KMS-11 (cell line): ENCODE data around the gene OCLN.
"Not testable (repeated sequence)": the region's sequence is repeated elsewhere in the genome, so short reads cannot be mapped to it uniquely, and the experiment has no call there.

Source experiments
- H2AFZ ChIP-seq: fragments of 200-600 bp; sonication (generic); 2 replicates; pipeline ENCODE4 v1.6.1; 2016; ENCODE audit warnings: antibody characterized with exemption, mixed run types, low read depth
- H3K27ac ChIP-seq: fragments of 200-600 bp; sonication (generic); 2 replicates; pipeline ENCODE4 v1.6.1; 2016; ENCODE audit warnings: mild to moderate bottlenecking, mixed run types
- H3K27me3 ChIP-seq: fragments of 200-600 bp; sonication (generic); 2 replicates; pipeline ENCODE4 v1.6.1; 2017; ENCODE audit warnings: mild to moderate bottlenecking, low read depth, mixed run types, moderate library complexity; ENCODE audit not compliant: insufficient read depth
- H3K36me3 ChIP-seq: fragments of 200-600 bp; sonication (generic); 2 replicates; pipeline ENCODE4 v1.6.1; 2017; ENCODE audit warnings: mild to moderate bottlenecking, mixed run types; ENCODE audit not compliant: insufficient read depth
- H3K4me1 ChIP-seq: fragments of 200-600 bp; sonication (generic); 2 replicates; pipeline ENCODE4 v1.6.1; 2016; ENCODE audit warnings: mild to moderate bottlenecking, low read depth, mixed run types; ENCODE audit not compliant: poor library complexity, severe bottlenecking
- H3K4me2 ChIP-seq: fragments of 200-600 bp; sonication (generic); 2 replicates; pipeline ENCODE4 v1.7.0; 2016; ENCODE audit warnings: mild to moderate bottlenecking, mixed run types
- H3K4me3 ChIP-seq: fragments of 200-600 bp; sonication (generic); IDR thresholded peaks from 2 replicates; pipeline ENCODE4 v1.6.1; 2017; ENCODE audit warnings: low read depth, low read length, mixed read lengths; ENCODE audit not compliant: insufficient read depth
- H3K79me2 ChIP-seq: fragments of 200-600 bp; sonication (generic); 2 replicates; pipeline ENCODE4 v1.6.1; 2016; ENCODE audit warnings: low read depth, mixed run types; ENCODE audit not compliant: insufficient read depth
- H3K9ac ChIP-seq: fragments of 200-600 bp; sonication (generic); 2 replicates; pipeline ENCODE4 v1.6.1; 2016; ENCODE audit warnings: mild to moderate bottlenecking, mixed run types
- H4K20me1 ChIP-seq: fragments of 200-600 bp; sonication (generic); 2 replicates; pipeline ENCODE4 v1.6.1; 2016; ENCODE audit warnings: mild to moderate bottlenecking, mixed run types; ENCODE audit not compliant: insufficient read depth
- CTCF ChIP-seq: fragments of 200-600 bp; sonication (generic); conservative IDR thresholded peaks from 2 replicates; pipeline ENCODE4 v1.6.1; 2017; ENCODE audit warnings: low read depth, mild to moderate bottlenecking, antibody characterized with exemption, low read length, moderate library complexity, mixed read lengths

Gene OCLN

DNA sequence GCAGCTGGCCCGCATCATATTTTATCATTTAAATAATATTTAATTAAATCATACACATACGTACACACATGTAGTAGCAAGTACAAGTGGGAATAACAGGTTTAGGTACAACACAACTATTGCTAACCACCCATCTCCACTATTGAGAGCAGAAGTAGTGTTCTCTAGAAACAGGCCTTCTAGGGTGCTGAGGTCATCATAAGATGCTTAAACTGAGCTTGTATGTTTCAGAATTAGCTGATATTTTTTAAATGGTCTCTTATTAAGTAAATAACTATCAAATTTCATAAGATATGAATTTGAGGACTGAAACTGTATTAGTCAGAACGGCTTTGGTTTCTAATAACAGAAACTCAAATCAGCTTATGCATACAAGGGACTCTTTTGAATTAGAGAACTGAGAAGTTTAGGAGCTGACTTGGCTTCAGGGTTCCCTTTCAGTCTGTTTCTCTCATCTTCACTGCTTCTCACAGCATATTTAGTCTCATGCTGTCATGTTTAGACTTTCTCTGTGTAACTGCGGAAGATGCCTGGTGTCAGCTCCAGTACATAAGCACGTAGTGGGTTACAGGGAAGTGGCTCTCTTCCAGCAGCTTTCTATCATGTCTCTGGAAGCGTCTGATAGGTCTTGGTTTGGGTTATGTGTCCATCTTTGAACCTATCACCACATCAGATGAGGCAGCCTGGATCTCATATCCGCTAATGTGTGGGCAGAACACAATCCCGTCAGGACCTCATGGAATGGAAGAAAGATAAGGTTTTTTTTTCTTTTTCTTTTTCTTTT, 25.0 kb upstream of the OCLN start:
- TF ChIP-seq CTCF = no peak
- no peak overlapping the region for H3K9ac ChIP-seq
- H3K4me3 ChIP-seq = no peak overlapping the region
- no peak overlapping the region for H3K27ac ChIP-seq
- no peaks in the 10 kb centered on the region for H3K79me2 ChIP-seq
- H3K4me1 ChIP-seq = no peaks in the 10 kb centered on the region
- no peaks in the 10 kb centered on the region for H3K36me3 ChIP-seq
- H3K27me3 ChIP-seq = no peaks in the 10 kb centered on the region
- H4K20me1 ChIP-seq = no peaks in the 10 kb centered on the region
- no peak overlapping the region for H2AFZ ChIP-seq
- H3K4me2 ChIP-seq = no peak overlapping the region

DNA sequence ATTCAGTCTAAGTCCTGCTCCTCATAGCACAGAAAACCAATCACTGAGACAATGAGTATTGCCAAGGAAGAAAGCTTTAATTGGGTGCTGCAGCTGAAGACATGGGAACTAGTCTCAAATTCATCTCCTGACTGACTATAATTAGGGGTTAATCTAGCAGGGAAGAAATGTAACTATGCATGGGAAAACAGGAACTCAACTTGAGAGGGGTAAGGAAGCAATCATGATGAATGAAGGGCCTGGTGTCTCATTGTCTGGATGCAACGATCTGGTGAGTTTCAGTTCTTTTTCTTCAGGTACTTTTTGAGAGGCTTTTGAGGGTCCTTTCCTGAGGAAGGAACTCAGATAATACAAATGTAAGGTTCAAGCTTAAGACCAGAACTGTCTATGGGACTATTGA, 24.0 kb upstream of the OCLN start:
- Histone ChIP-seq H3K27ac (no peak overlapping the region), H2AFZ (no peak overlapping the region), H3K36me3 (no peaks in the 10 kb centered on the region), H3K4me3 (no peak overlapping the region), H3K27me3 (no peaks in the 10 kb centered on the region), H4K20me1 (no peaks in the 10 kb centered on the region), H3K4me1 (no peaks in the 10 kb centered on the region), H3K79me2 (no peaks in the 10 kb centered on the region), H3K9ac (no peak overlapping the region), H3K4me2 (no peak overlapping the region)
- TF ChIP-seq CTCF = no peak

DNA sequence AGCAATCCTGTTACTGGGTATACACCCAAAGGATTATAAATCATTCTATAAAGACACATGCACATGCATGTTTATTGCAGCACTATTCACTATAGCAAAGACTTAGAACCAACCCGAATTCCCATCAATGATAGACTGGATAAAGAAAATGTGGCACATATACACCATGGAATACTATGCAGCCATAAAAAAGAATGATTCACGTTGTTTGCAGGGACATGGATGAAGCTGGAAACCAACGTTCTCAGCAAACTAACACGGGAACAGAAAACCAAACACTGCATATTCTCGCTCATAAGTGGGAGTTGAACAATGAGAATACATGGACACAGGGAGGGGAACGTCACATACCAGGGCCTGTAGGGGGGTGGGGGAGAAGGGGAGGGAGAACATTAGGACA, 21.1 kb upstream of the OCLN start:
- not testable (repeated sequence) for H4K20me1 ChIP-seq, H3K4me3 ChIP-seq, H3K4me2 ChIP-seq, H3K4me1 ChIP-seq, H3K27me3 ChIP-seq, H3K36me3 ChIP-seq, H3K79me2 ChIP-seq, H2AFZ ChIP-seq, H3K9ac ChIP-seq, H3K27ac ChIP-seq

DNA sequence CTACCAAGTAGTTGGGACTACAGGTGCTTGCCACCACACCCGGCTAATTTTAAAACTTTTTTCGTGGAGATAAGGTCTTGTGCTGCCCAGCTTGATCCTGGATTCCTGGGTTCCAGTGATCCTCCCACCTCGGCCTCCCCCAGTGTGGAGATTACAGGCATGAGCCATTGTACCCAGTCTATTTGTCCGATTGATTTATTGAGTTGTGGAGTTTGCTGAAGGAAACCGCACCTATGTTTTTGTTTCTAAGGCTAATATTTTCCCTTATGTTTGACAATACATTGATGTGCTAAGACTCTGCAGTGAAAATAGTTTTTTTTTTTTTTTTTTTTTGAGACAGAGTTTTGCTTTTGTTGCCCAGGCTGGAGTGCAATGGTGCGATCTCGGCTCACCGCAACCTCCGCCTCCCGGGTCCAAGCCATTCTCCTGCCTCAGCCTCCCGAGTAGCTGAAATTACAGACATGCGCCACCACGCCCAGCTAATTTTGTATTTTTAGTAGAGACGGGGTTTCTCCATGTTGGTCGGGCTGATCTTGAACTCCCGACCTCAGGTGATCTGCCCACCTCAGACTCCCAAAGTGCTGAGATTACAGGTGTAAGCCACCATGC, 20.0 kb upstream of the OCLN start:
- H3K27ac ChIP-seq, H3K4me1 ChIP-seq, H4K20me1 ChIP-seq, H3K4me3 ChIP-seq, H3K4me2 ChIP-seq, H3K36me3 ChIP-seq, H3K27me3 ChIP-seq, H2AFZ ChIP-seq, H3K79me2 ChIP-seq, H3K9ac ChIP-seq: not testable (repeated sequence)

GRCh38 chr5:69477170-69477569, 15.4 kb upstream of the OCLN start:
- Histone ChIP-seq H3K9ac (no peak overlapping the region), H3K27ac (no peak overlapping the region), H3K4me1 (no peaks in the 10 kb centered on the region), H3K4me2 (no peak overlapping the region), H2AFZ (no peak overlapping the region), H3K4me3 (no peak overlapping the region), H3K36me3 (no peaks in the 10 kb centered on the region), H4K20me1 (no peaks in the 10 kb centered on the region), H3K27me3 (no peaks in the 10 kb centered on the region), H3K79me2 (no peaks in the 10 kb centered on the region)
- TF ChIP-seq CTCF = no peak

- not testable (repeated sequence) for H3K9ac ChIP-seq, H3K27me3 ChIP-seq, H3K36me3 ChIP-seq, H3K27ac ChIP-seq, H3K4me3 ChIP-seq, H3K4me1 ChIP-seq, H3K79me2 ChIP-seq, H3K4me2 ChIP-seq, H2AFZ ChIP-seq, H4K20me1 ChIP-seq
Measured at GRCh38 chr5:69478296-69478695, 14.3 kb upstream of the OCLN start.
